HG03378 (cell line): Measurements from ENCODE around the gene KRTAP4-1.
"Not testable (repeated sequence)": the region's sequence is repeated elsewhere in the genome, so short reads cannot be mapped to it uniquely, and the experiment has no call there.

Source experiments
- ATAC-seq: cut with Tn5 transposase; IDR thresholded peaks from one replicate; pipeline ENCODE4 v1.9.1; 2021; ENCODE audit warnings: mild to moderate bottlenecking, moderate library complexity; ENCODE audit not compliant: unreplicated experiment

The KRTAP4-1 gene

GRCh38 chr17:41184480-41184961, at the start of gene KRTAP4-1:
Gene KRTAP4-1 (minus strand): TSS chr17:41184911. CDS start chr17:41184854, 57 bp downstream.
- no peak for ATAC-seq

GRCh38 chr17:41232399-41233105, 47.8 kb upstream of the KRTAP4-1 start, which contains the start of gene KRTAP9-3:
Gene KRTAP9-3 (plus strand): TSS chr17:41232449. CDS start chr17:41232502, 53 bp downstream.
- not testable (repeated sequence) for ATAC-seq

- no peak for ATAC-seq
Measured at GRCh38 chr17:41231731-41232130, 47.0 kb upstream of the KRTAP4-1 start.

- no peak for ATAC-seq
Measured at GRCh38 chr17:41230094-41230493, 45.4 kb upstream of the KRTAP4-1 start.

GRCh38 chr17:41226598-41227095, 41.9 kb upstream of the KRTAP4-1 start, which contains the start of gene KRTAP9-2:
Gene KRTAP9-2 (plus strand): TSS chr17:41226648. CDS start chr17:41226655, 7 bp downstream.
- ATAC-seq = not testable (repeated sequence)

- ATAC-seq = no peak
Measured at GRCh38 chr17:41226051-41226450, 41.3 kb upstream of the KRTAP4-1 start.

GRCh38 chr17:41223821-41224220, 39.1 kb upstream of the KRTAP4-1 start:
- no peak for ATAC-seq

GRCh38 chr17:41215681-41216080, 31.0 kb upstream of the KRTAP4-1 start:
- no peak for ATAC-seq

- no peak for ATAC-seq
Measured at GRCh38 chr17:41212524-41213169, 27.9 kb upstream of the KRTAP4-1 start.

GRCh38 chr17:41211845-41212466, 27.2 kb upstream of the KRTAP4-1 start:
- no peak for ATAC-seq

- ATAC-seq = no peak
Measured at GRCh38 chr17:41199421-41200078, 14.8 kb upstream of the KRTAP4-1 start.

- ATAC-seq = no peak
Measured at GRCh38 chr17:41196068-41196467, 11.4 kb upstream of the KRTAP4-1 start.

- no peak for ATAC-seq
Measured at GRCh38 chr17:41190328-41190727, 5.6 kb upstream of the KRTAP4-1 start.

- not testable (repeated sequence) for ATAC-seq
Measured at GRCh38 chr17:41189837-41190318, 5.2 kb upstream of the KRTAP4-1 start, which contains the start of gene KRTAP9-1. Gene KRTAP9-1 (plus strand): TSS chr17:41189887. CDS start chr17:41189887, 0 bp downstream.

- no peak for ATAC-seq
Measured at GRCh38 chr17:41186872-41187271, 2.2 kb upstream of the KRTAP4-1 start.

GRCh38 chr17:41185001-41185400, 290 bp upstream of the KRTAP4-1 start:
- ATAC-seq = no peak

- ATAC-seq = no peak
Measured at GRCh38 chr17:41178843-41179616, 5.7 kb downstream of the KRTAP4-1 start.

- ATAC-seq = no peak
Measured at GRCh38 chr17:41178341-41178740, 6.4 kb downstream of the KRTAP4-1 start.

- no peak for ATAC-seq
Measured at GRCh38 chr17:41177727-41178271, 6.9 kb downstream of the KRTAP4-1 start, which contains the start of gene KRTAP4-2. Gene KRTAP4-2 (minus strand): TSS chr17:41178221. CDS start chr17:41178164, 57 bp downstream.
